SK-N-SH treated with all-trans-retinoic acid at 6 μM for 48 hours (cell line): Measurements from ENCODE around the gene ORC3.

ENCODE experiments used
- ATAC-seq: fragments of 200-7000 bp; cut with Tn5 transposase; 3 replicates; pipeline ENCODE4 v1.9.1; 2020; ENCODE audit warnings: mild to moderate bottlenecking, moderate library complexity
- BACH2 ChIP-seq: fragments of 250-450 bp; sonication (Bioruptor Pico); IDR thresholded peaks from 2 replicates; pipeline ENCODE4 v1.9.0; 2021; ENCODE audit warnings: mild to moderate bottlenecking, borderline replicate concordance
- CREB5 ChIP-seq: fragments of 250-450 bp; sonication (Bioruptor Pico); IDR thresholded peaks from 2 replicates; pipeline ENCODE4 v1.5.1; 2020; ENCODE audit warnings: low read depth, mild to moderate bottlenecking, moderate library complexity
- CSRNP3 ChIP-seq: fragments of 250-450 bp; sonication (Bioruptor Pico); IDR thresholded peaks from 2 replicates; pipeline ENCODE4 v1.5.1; 2021; ENCODE audit warnings: mild to moderate bottlenecking, moderate library complexity
- ESRRG ChIP-seq: fragments of 250-450 bp; sonication (Bioruptor Pico); IDR thresholded peaks from 2 replicates; pipeline ENCODE4 v1.6.1; 2021; ENCODE audit warnings: mild to moderate bottlenecking
- GLIS3 ChIP-seq: fragments of 250-450 bp; sonication (Bioruptor Pico); IDR thresholded peaks from 2 replicates; pipeline ENCODE4 v1.5.0; 2020; ENCODE audit warnings: mild to moderate bottlenecking, moderate library complexity
- ISL1 ChIP-seq: fragments of 250-450 bp; sonication (Bioruptor Pico); IDR thresholded peaks from 2 replicates; pipeline ENCODE4 v2.1.2; 2022; ENCODE audit warnings: mild to moderate bottlenecking, moderate library complexity
- OSR1 ChIP-seq: fragments of 250-450 bp; sonication (Bioruptor Pico); IDR thresholded peaks from 2 replicates; pipeline ENCODE4 v1.8.0; 2022; ENCODE audit warnings: moderate library complexity, mild to moderate bottlenecking, inconsistent platforms
- PATZ1 ChIP-seq: fragments of 250-450 bp; sonication (Bioruptor Pico); IDR thresholded peaks from 2 replicates; pipeline ENCODE4 v1.8.0; 2020; ENCODE audit warnings: mild to moderate bottlenecking, moderate library complexity, borderline replicate concordance
- POU6F1 ChIP-seq: fragments of 250-450 bp; sonication (Bioruptor Pico); IDR thresholded peaks from 2 replicates; pipeline ENCODE4 v1.8.0; 2021; ENCODE audit warnings: low read depth, mild to moderate bottlenecking, moderate library complexity, borderline replicate concordance
- PPARA ChIP-seq: fragments of 250-450 bp; sonication (Bioruptor Pico); IDR thresholded peaks from 2 replicates; pipeline ENCODE4 v1.5.0; 2020; ENCODE audit warnings: mild to moderate bottlenecking, borderline replicate concordance
- RARB ChIP-seq: fragments of 250-450 bp; sonication (Bioruptor Pico); IDR thresholded peaks from 2 replicates; pipeline ENCODE4 v1.8.0; 2021; ENCODE audit warnings: mild to moderate bottlenecking, moderate library complexity
- SNAI2 ChIP-seq: fragments of 250-450 bp; sonication (Bioruptor Pico); IDR thresholded peaks from 2 replicates; pipeline ENCODE4 v1.5.0; 2020; ENCODE audit warnings: mild to moderate bottlenecking, moderate library complexity
- TCF4 ChIP-seq: fragments of 250-450 bp; sonication (Bioruptor Pico); IDR thresholded peaks from 2 replicates; pipeline ENCODE4 v1.8.0; 2021; ENCODE audit warnings: mild to moderate bottlenecking, moderate library complexity, borderline replicate concordance
- TOX ChIP-seq: fragments of 250-450 bp; sonication (Bioruptor Pico); IDR thresholded peaks from 2 replicates; pipeline ENCODE4 v1.8.0; 2021; ENCODE audit warnings: mild to moderate bottlenecking, moderate library complexity, borderline replicate concordance
- TSHZ2 ChIP-seq: fragments of 250-450 bp; sonication (Bioruptor Pico); IDR thresholded peaks from 2 replicates; pipeline ENCODE4 v1.5.0; 2020; ENCODE audit warnings: mild to moderate bottlenecking, moderate library complexity
- ZC3H10 ChIP-seq: fragments of 250-450 bp; sonication (Bioruptor Pico); IDR thresholded peaks from 2 replicates; pipeline ENCODE4 v1.5.1; 2021; ENCODE audit warnings: mild to moderate bottlenecking, moderate library complexity
- ZFP3 ChIP-seq: fragments of 250-450 bp; sonication (Bioruptor Pico); IDR thresholded peaks from 2 replicates; pipeline ENCODE4 v1.5.0; 2020; ENCODE audit warnings: mild to moderate bottlenecking, moderate library complexity
- ZFP30 ChIP-seq: fragments of 450-650 bp; formaldehyde crosslinking; IDR thresholded peaks from 2 replicates; pipeline ENCODE4 v1.5.0; 2022; ENCODE audit warnings: mild to moderate bottlenecking, moderate library complexity
- ZNF8 ChIP-seq: fragments of 450-650 bp; formaldehyde crosslinking; IDR thresholded peaks from 2 replicates; pipeline ENCODE4 v1.5.0; 2020; ENCODE audit warnings: mild to moderate bottlenecking, moderate library complexity

Gene ORC3

GRCh38 chr6:87668013-87668412 is 78.1 kb downstream of the ORC3 start:
- no peak for ATAC-seq
- TF ChIP-seq ESRRG (CRISPR knock-in tag): no peak
- TF ChIP-seq PPARA (CRISPR knock-in tag): no peak
- no peak for TF ChIP-seq PATZ1 (CRISPR knock-in tag)
- no peak for TF ChIP-seq RARB (CRISPR knock-in tag)
- TF ChIP-seq GLIS3 (CRISPR knock-in tag): no peak

GRCh38 chr6:87669051-87669450 is 79.1 kb downstream of the ORC3 start:
- no peak for ATAC-seq
- TF ChIP-seq ZFP3 (CRISPR knock-in tag) (no peak), CREB5 (CRISPR knock-in tag) (no peak), OSR1 (CRISPR knock-in tag) (no peak), PPARA (CRISPR knock-in tag) (no peak), GLIS3 (CRISPR knock-in tag) (no peak), ZC3H10 (CRISPR knock-in tag) (no peak), ESRRG (CRISPR knock-in tag) (no peak), TOX (CRISPR knock-in tag) (no peak), TSHZ2 (no peak), SNAI2 (no peak), RARB (CRISPR knock-in tag) (no peak), ISL1 (no peak), POU6F1 (CRISPR knock-in tag) (no peak), BACH2 (CRISPR knock-in tag) (no peak), ZNF8 (CRISPR knock-in tag) (no peak)

- TF ChIP-seq ZFP3 (CRISPR knock-in tag) (no peak), PATZ1 (CRISPR knock-in tag) (no peak), GLIS3 (CRISPR knock-in tag) (no peak), TCF4 (no peak)
- TF ChIP-seq, all 23 proteins: peak for 0
- no peak for ATAC-seq
Observed at GRCh38 chr6:87670707-87671106, 80.8 kb downstream of the ORC3 start.

- no peak for ATAC-seq
- TF ChIP-seq CSRNP3 (CRISPR knock-in tag) (no peak), ZFP3 (CRISPR knock-in tag) (no peak), ISL1 (no peak), ZFP30 (CRISPR knock-in tag) (no peak), TSHZ2 (no peak), OSR1 (CRISPR knock-in tag) (no peak), RARB (CRISPR knock-in tag) (no peak), PATZ1 (CRISPR knock-in tag) (no peak), ZNF8 (CRISPR knock-in tag) (no peak), TOX (CRISPR knock-in tag) (no peak), GLIS3 (CRISPR knock-in tag) (no peak)
Observed at GRCh38 chr6:87671555-87672029, 81.7 kb downstream of the ORC3 start.
